ENCODE measurements around the gene TMED1.
"Not testable (repeated sequence)": the region's sequence is repeated elsewhere in the genome, so short reads cannot be mapped to it uniquely, and the experiment has no call there.

The TMED1 gene

GRCh38 chr19:10861103-10861651, 25.2 kb upstream of the TMED1 start:
- DNase-seq: peak; percentile 53

- peak; percentile 34 for DNase-seq
These were observed 22.3 kb upstream of the TMED1 start for GRCh38 chr19:10858204-10858828.

- DNase-seq: not testable (repeated sequence)
These were observed 20.9 kb upstream of the TMED1 start for GRCh38 chr19:10856899-10857298.

- DNase-seq: peak; percentile 33
These were observed 20.0 kb upstream of the TMED1 start for GRCh38 chr19:10855879-10856522.

- DNase-seq: no peak
These were observed 18.5 kb upstream of the TMED1 start for GRCh38 chr19:10854350-10855089.

- no peak for DNase-seq
These were observed 16.9 kb upstream of the TMED1 start for GRCh38 chr19:10852941-10853340.

GRCh38 chr19:10852098-10852800, 16.2 kb upstream of the TMED1 start:
- DNase-seq: no peak

- DNase-seq: no peak
These were observed 14.6 kb upstream of the TMED1 start for GRCh38 chr19:10850631-10851030.

- peak; percentile 52 for DNase-seq
These were observed 12.3 kb upstream of the TMED1 start, which contains the start of gene C19orf38 for GRCh38 chr19:10848230-10848856. C19orf38 (plus strand) TSS chr19:10848415; CDS start chr19:10848509, 94 bp downstream.

GRCh38 chr19:10846500-10847202, 10.6 kb upstream of the TMED1 start:
- no peak for DNase-seq

GRCh38 chr19:10842788-10843187, 6.8 kb upstream of the TMED1 start:
- DNase-seq: no peak

- DNase-seq: no peak
These were observed 3.4 kb upstream of the TMED1 start for GRCh38 chr19:10839114-10840050.

GRCh38 chr19:10838377-10838776, 2.4 kb upstream of the TMED1 start:
- no peak for DNase-seq

- not testable (repeated sequence) for DNase-seq
These were observed 1.6 kb upstream of the TMED1 start for GRCh38 chr19:10837649-10838048.

GRCh38 chr19:10836479-10837330, 693 bp upstream of the TMED1 start:
- peak; percentile 90 for DNase-seq

- DNase-seq: no peak
These were observed 791 bp downstream of the TMED1 start for GRCh38 chr19:10835089-10835753.

- no peak for DNase-seq
These were observed 3.1 kb downstream of the TMED1 start for GRCh38 chr19:10832939-10833296.

- no peak for DNase-seq
These were observed 3.7 kb downstream of the TMED1 start for GRCh38 chr19:10831987-10832938.
